Breast epithelium (tissue), 4 donors: ENCODE results near the gene EGFLAM. TPM values are rescaled to one million over a fixed set of nuclear protein-coding genes. Genes with fewer than 3 reads are reported as not detected.
A peak's percentile ranks its signal among the peaks of the same experiment; 100 is the strongest.

Experiments
- DNase-seq, 2 donors: peaks; one replicate each; pipeline ENCODE4 v3.0.0-alpha.2; 2019; ENCODE audit warnings: low spot score in 2 of 2
- H3K27ac ChIP-seq, 2 donors: fragments of 200-600 bp; sonication (generic) in 1 of 2; one replicate each; pipeline ENCODE4 v1.5.1; 2016 to 2019; ENCODE audit warnings: mild to moderate bottlenecking in 1 of 2
- H3K27me3 ChIP-seq, 2 donors: fragments of 200-600 bp; sonication (generic) in 1 of 2; one replicate each; pipeline versions ENCODE4 v1.5.1 to v1.6.0; 2017 to 2019; ENCODE audit warnings: control low read depth in 1 of 2, mild to moderate bottlenecking in 1 of 2
- H3K36me3 ChIP-seq: fragments of 200-600 bp; one replicate; pipeline ENCODE4 v1.5.1; 2019
- H3K4me1 ChIP-seq, 2 donors: fragments of 200-600 bp; sonication (generic); one replicate each; pipeline ENCODE4 v1.5.1; 2016 to 2019; ENCODE audit warnings: control low read depth in 1 of 2
- H3K4me3 ChIP-seq, 3 donors: fragments of 200-600 bp; sonication (generic); 1 replicate in 2 of 3; 2 replicates in 1 of 3; pipeline ENCODE4 v1.5.1; 2016 to 2019; ENCODE audit warnings: mild to moderate bottlenecking in 3 of 3, moderate library complexity in 2 of 3
- H3K9me3 ChIP-seq, 2 donors: fragments of 200-600 bp; sonication (generic) in 1 of 2; one replicate each; pipeline ENCODE4 v1.5.1; 2016 to 2019; ENCODE audit warnings: control low read depth in 1 of 2
- CTCF ChIP-seq, 3 donors: fragments of 450-650 bp; IDR thresholded peaks; one replicate each; pipeline ENCODE4 v1.5.1; 2016 to 2017; ENCODE audit warnings: antibody characterized with exemption in 3 of 3, mild to moderate bottlenecking in 3 of 3, moderate library complexity in 3 of 3
- POLR2A ChIP-seq: fragments of 450-650 bp; IDR thresholded peaks from one replicate; pipeline ENCODE4 v1.6.1; 2016; ENCODE audit warnings: antibody characterized with exemption, mild to moderate bottlenecking, moderate library complexity
- POLR2AphosphoS5 ChIP-seq, 3 donors: sonication (generic); formaldehyde crosslinking; IDR thresholded peaks; one replicate each; pipeline ENCODE4 v1.6.1; 2017; ENCODE audit warnings: antibody characterized with exemption in 3 of 3
- intact Hi-C: fragments of 100-400 bp; cut with DNase I; formaldehyde crosslinking; loops from one replicate; pipeline ENCODE4 v1.15.1; 2023; ENCODE audit warnings: low total_unique reads
- total RNA-seq, 3 donors: library from RNA; depleted of rRNA; stranded (reverse); fragments of >200 nt; gene quantifications; one replicate each; pipeline ENCODE4 v1.1.0, GENCODE V29; 2016

The EGFLAM gene
- total RNA-seq, 3 donors from 2014 or later: 19.5 to 31.5 (median 30.5) TPM

- no peaks in the 10 kb centered on the region for H3K9me3 ChIP-seq
- no peak for TF ChIP-seq POLR2A
- TF ChIP-seq POLR2AphosphoS5 (IDR thresholded peaks at IDR 0.05): peak in 2 of 3 donors; percentile 19 to 75
- no peaks in the 10 kb centered on the region for H3K36me3 ChIP-seq
- H3K4me3 ChIP-seq: peak overlapping the region in 2 of 3 donors; percentile 24 to 52
- intact Hi-C loops: no loop called here
- H3K27me3 ChIP-seq: no peaks in the 10 kb centered on the region
- H3K4me1 ChIP-seq: peaks cover 38% of the 10 kb centered on the region in 2 donors
- peak overlapping the region; percentile 84 to 96 for H3K27ac ChIP-seq
- peak in 1 of 2 donors; percentile 56 for DNase-seq
Measured at GRCh38 chr5:38467353-38468040, 209.1 kb downstream of the EGFLAM start.

- no peaks in the 10 kb centered on the region for H3K9me3 ChIP-seq
- intact Hi-C loops: no loop called here
- H3K36me3 ChIP-seq: no peaks in the 10 kb centered on the region
- peaks cover 33 to 38% of the 10 kb centered on the region in 2 donors for H3K4me1 ChIP-seq
- H3K27ac ChIP-seq: peak overlapping the region; percentile 84 to 96
- no peak for DNase-seq
- no peak for TF ChIP-seq CTCF (IDR thresholded peaks at IDR 0.05)
- no peak for TF ChIP-seq POLR2A
- peak in 1 of 3 donors; percentile 48 for TF ChIP-seq POLR2AphosphoS5 (IDR thresholded peaks at IDR 0.05)
- H3K4me3 ChIP-seq: peak overlapping the region in 1 of 3 donors; percentile 52
- no peaks in the 10 kb centered on the region for H3K27me3 ChIP-seq
Measured at GRCh38 chr5:38468202-38468673, 209.9 kb downstream of the EGFLAM start.

GRCh38 chr5:38468978-38469706 lies 210.8 kb downstream of the EGFLAM start:
- peak in 1 of 2 donors; percentile 46 for DNase-seq
- Histone ChIP-seq H3K4me1 (peaks cover 24 to 31% of the 10 kb centered on the region in 2 donors), H3K27ac (peak overlapping the region; percentile 84 to 96), H3K4me3 (peak overlapping the region in 2 of 3 donors; percentile 14 to 51), H3K36me3 (no peaks in the 10 kb centered on the region), H3K27me3 (no peaks in the 10 kb centered on the region), H3K9me3 (no peaks in the 10 kb centered on the region)
- intact Hi-C loops: no loop called here
- peak; percentile 29 to 93 (median 48) for TF ChIP-seq POLR2AphosphoS5 (IDR thresholded peaks at IDR 0.05)
- no peak for TF ChIP-seq POLR2A

- Histone ChIP-seq H3K4me3 (peak overlapping the region in 2 of 3 donors; percentile 14 to 51), H3K36me3 (no peaks in the 10 kb centered on the region), H3K27ac (peak overlapping the region; percentile 84 to 96), H3K4me1 (peaks cover 21 to 30% of the 10 kb centered on the region in 2 donors), H3K9me3 (no peaks in the 10 kb centered on the region), H3K27me3 (no peaks in the 10 kb centered on the region)
- intact Hi-C loops: no loop called here
- no peak for DNase-seq
- TF ChIP-seq CTCF (IDR thresholded peaks at IDR 0.05): no peak
- TF ChIP-seq POLR2A: no peak
- TF ChIP-seq POLR2AphosphoS5 (IDR thresholded peaks at IDR 0.05): no peak
Measured at GRCh38 chr5:38469707-38470267, 211.4 kb downstream of the EGFLAM start.

- no peak overlapping the region for H3K4me3 ChIP-seq
- H3K36me3 ChIP-seq: no peaks in the 10 kb centered on the region
- H3K27me3 ChIP-seq: no peaks in the 10 kb centered on the region
- no peaks in the 10 kb centered on the region for H3K9me3 ChIP-seq
- no peak for DNase-seq
- intact Hi-C loops: no loop called here
- H3K4me1 ChIP-seq: peaks cover 16 to 27% of the 10 kb centered on the region in 2 donors
- TF ChIP-seq POLR2AphosphoS5 (IDR thresholded peaks at IDR 0.05) (no peak), CTCF (IDR thresholded peaks at IDR 0.05) (no peak), POLR2A (no peak)
- no peak overlapping the region for H3K27ac ChIP-seq
Measured at GRCh38 chr5:38471709-38472108, 213.3 kb downstream of the EGFLAM start.
